H1 (cell line): ENCODE measurements around the gene CLIP4. TPM values are rescaled to one million over a fixed set of nuclear protein-coding genes. Genes with fewer than 3 reads are reported as not detected.

ENCODE experiments used
- CTCF ChIA-PET: fragments of 300-600 bp; sonication (Branson Sonifier 250); formaldehyde crosslinking; loops from one replicate; lab custom pipeline; 2021; ENCODE audit not compliant: partially characterized antibody; lab: Charles Lee
- POLR2A ChIA-PET: fragments of 300-600 bp; sonication (Branson Sonifier 250); formaldehyde crosslinking; loops from one replicate; lab custom pipeline; 2021; ENCODE audit warnings: inconsistent platforms; ENCODE audit not compliant: partially characterized antibody; lab: Charles Lee
- DNase-seq, 2 experiments: peaks; one replicate each; pipeline versions ENCODE4 v3.0.0 to v3.0.0-alpha.2; 2010 to 2022; ENCODE audit warnings: low spot score in 2 of 2, low read depth in 1 of 2, mixed read lengths in 1 of 2
- FAIRE-seq: peaks from 2 replicates; lab custom pipeline; 2011; peaks lifted over from hg19 to GRCh38; lab: Jason Lieb, UNC
- H2AFZ ChIP-seq: 2 replicates; pipeline ENCODE4 v1.8.1; 2012; ENCODE audit warnings: low read length, inconsistent platforms
- H2AK5ac ChIP-seq: 2 replicates; pipeline ENCODE4 v1.6.1; 2013; ENCODE audit warnings: low read depth, low read length
- H2BK120ac ChIP-seq: replicated peaks from 2 replicates; pipeline ENCODE3; 2013; ENCODE audit warnings: low read depth, low read length, inconsistent platforms
- H2BK12ac ChIP-seq: 2 replicates; pipeline ENCODE4 v1.6.1; 2013; ENCODE audit warnings: low read depth, low read length
- H2BK15ac ChIP-seq: 2 replicates; pipeline ENCODE4 v1.6.1; 2013; ENCODE audit warnings: low read length
- H2BK20ac ChIP-seq: 2 replicates; pipeline ENCODE4 v1.6.1; 2013; ENCODE audit warnings: low read length
- H2BK5ac ChIP-seq: 2 replicates; pipeline ENCODE4 v1.6.1; 2013; ENCODE audit warnings: low read depth, low read length
- H3K14ac ChIP-seq: 2 replicates; pipeline ENCODE4 v1.6.1; 2013; ENCODE audit warnings: inconsistent platforms; ENCODE audit not compliant: insufficient read length
- H3K18ac ChIP-seq: 2 replicates; pipeline ENCODE4 v1.6.1; 2013; ENCODE audit warnings: low read length; ENCODE audit errors: extremely low read depth
- H3K23ac ChIP-seq: 2 replicates; pipeline ENCODE4 v1.6.1; 2013; ENCODE audit warnings: inconsistent platforms; ENCODE audit not compliant: insufficient read length
- H3K23me2 ChIP-seq: 2 replicates; pipeline ENCODE4 v1.6.1; 2013; ENCODE audit warnings: low read depth, low read length
- H3K27ac ChIP-seq: 2 replicates; pipeline ENCODE4 v1.6.1; 2011; ENCODE audit warnings: low read depth, low read length, inconsistent platforms
- H3K27me3 ChIP-seq, 4 experiments: replicated peaks in 1 of 4; 1 replicate in 1 of 4; 2 replicates in 3 of 4; pipeline versions ENCODE4 v1.6.1 to v1.8.1; 2011 to 2013; ENCODE audit warnings: low read length in 3 of 4, mild to moderate bottlenecking in 3 of 4, inconsistent platforms in 2 of 4, mixed read lengths in 2 of 4, moderate library complexity in 1 of 4; ENCODE audit not compliant: control insufficient read depth in 3 of 4, insufficient read depth in 3 of 4; ENCODE audit errors: extremely low read depth in 1 of 4
- H3K36me3 ChIP-seq, 4 experiments: 2 replicates each; pipeline versions ENCODE4 v1.6.1 to v1.8.1; 2011 to 2013; ENCODE audit warnings: mild to moderate bottlenecking in 4 of 4, low read length in 3 of 4, moderate library complexity in 2 of 4, control low read depth in 1 of 4, inconsistent platforms in 1 of 4; ENCODE audit not compliant: insufficient read depth in 4 of 4, control insufficient read depth in 2 of 4
- H3K4ac ChIP-seq: replicated peaks from 2 replicates; pipeline ENCODE3; 2013; ENCODE audit warnings: low read length, low read depth, mixed read lengths, inconsistent platforms; ENCODE audit not compliant: insufficient read length
- H3K4me1 ChIP-seq, 4 experiments: replicated peaks in 1 of 4; 1 replicate in 1 of 4; 2 replicates in 3 of 4; pipeline versions ENCODE4 v1.6.1 to v1.8.1; 2011 to 2013; ENCODE audit warnings: low read length in 3 of 4, inconsistent platforms in 2 of 4, mixed read lengths in 1 of 4; ENCODE audit not compliant: insufficient read depth in 4 of 4, control insufficient read depth in 3 of 4
- H3K4me2 ChIP-seq, 2 experiments: 2 replicates each; pipeline versions ENCODE4 v1.6.1 to v1.8.1; 2011 to 2013; ENCODE audit warnings: low read depth in 2 of 2, low read length in 2 of 2, control low read depth in 1 of 2, inconsistent platforms in 1 of 2, mild to moderate bottlenecking in 1 of 2; ENCODE audit not compliant: insufficient read depth in 1 of 2
- H3K4me3 ChIP-seq, 4 experiments: fragments of 200-600, 300-600 bp in 1 of 4; sonication (generic), shearing (Covaris generic), sonication (Bioruptor Twin) in 1 of 4; 2 replicates each; pipeline versions ENCODE4 v1.5.1 to v1.8.1; 2011 to 2016; ENCODE audit warnings: low read length in 4 of 4, low read depth in 3 of 4, control low read depth in 2 of 4, inconsistent platforms in 2 of 4, mild to moderate bottlenecking in 2 of 4, mixed read lengths in 1 of 4, moderate library complexity in 1 of 4; ENCODE audit not compliant: insufficient read depth in 2 of 4; ENCODE audit errors: extremely low read depth in 1 of 4
- H3K56ac ChIP-seq: replicated peaks from 2 replicates; pipeline ENCODE3; 2013; ENCODE audit warnings: low read depth, mild to moderate bottlenecking, mixed read lengths, low read length, inconsistent platforms; ENCODE audit not compliant: insufficient read length
- H3K79me1 ChIP-seq: 2 replicates; pipeline ENCODE4 v1.6.1; 2013; ENCODE audit warnings: low read depth, low read length, control low read depth
- H3K79me2 ChIP-seq, 2 experiments: 2 replicates each; pipeline versions ENCODE4 v1.6.1 to v1.8.1; 2012 to 2013; ENCODE audit warnings: low read length in 2 of 2, mild to moderate bottlenecking in 2 of 2, inconsistent platforms in 1 of 2; ENCODE audit not compliant: insufficient read depth in 2 of 2, control insufficient read depth in 1 of 2
- H3K9ac ChIP-seq, 4 experiments: replicated peaks in 1 of 4; 1 replicate in 1 of 4; 2 replicates in 3 of 4; pipeline versions ENCODE4 v1.6.1 to v1.8.1; 2011 to 2013; ENCODE audit warnings: low read depth in 3 of 4, low read length in 3 of 4, control low read depth in 2 of 4, mild to moderate bottlenecking in 2 of 4, moderate library complexity in 2 of 4, inconsistent platforms in 1 of 4; ENCODE audit errors: extremely low read depth in 1 of 4
- H3K9me3 ChIP-seq, 2 experiments: 2 replicates each; pipeline versions ENCODE4 v1.6.1 to v1.8.1; 2012 to 2013; ENCODE audit warnings: mild to moderate bottlenecking in 2 of 2, moderate library complexity in 2 of 2, control low read depth in 1 of 2, inconsistent platforms in 1 of 2, low read depth in 1 of 2, low read length in 1 of 2, mixed read lengths in 1 of 2; ENCODE audit not compliant: insufficient read depth in 2 of 2
- H4K20me1 ChIP-seq, 2 experiments: replicated peaks in 1 of 2; 2 replicates each; pipeline versions ENCODE3 to v1.8.1; 2011 to 2013; ENCODE audit warnings: inconsistent platforms in 2 of 2, low read length in 2 of 2, mild to moderate bottlenecking in 1 of 2; ENCODE audit not compliant: insufficient read depth in 2 of 2, control insufficient read depth in 1 of 2
- H4K5ac ChIP-seq: 2 replicates; pipeline ENCODE4 v1.6.1; 2013; ENCODE audit warnings: low read length, low read depth, mixed read lengths, inconsistent platforms; ENCODE audit not compliant: insufficient read length
- H4K8ac ChIP-seq: 2 replicates; pipeline ENCODE4 v1.8.0; 2013; ENCODE audit warnings: mild to moderate bottlenecking, moderate library complexity, low read length, inconsistent platforms; ENCODE audit not compliant: insufficient read depth; ENCODE audit errors: extremely low read depth
- H4K91ac ChIP-seq: replicated peaks from 2 replicates; pipeline ENCODE3; 2013; ENCODE audit warnings: low read length, mixed read lengths, inconsistent platforms; ENCODE audit not compliant: insufficient read length
- ATF2 ChIP-seq: IDR thresholded peaks from 2 replicates; pipeline ENCODE4 v1.6.1; 2012; ENCODE audit warnings: low read length, inconsistent platforms
- PHF8 ChIP-seq: fragments of 200-600 bp; sonication (generic); conservative IDR thresholded peaks from 2 replicates; pipeline ENCODE4 v1.7.1; 2012; ENCODE audit warnings: low read depth, mild to moderate bottlenecking, inconsistent platforms, low read length, moderate library complexity
- SIX5 ChIP-seq: IDR thresholded peaks from 2 replicates; pipeline ENCODE4 v1.6.1; 2011; ENCODE audit warnings: mild to moderate bottlenecking, low read depth, low read length
- WGBS, 2 experiments: shearing (Covaris generic) in 1 of 2; methylation state at CpG; one replicate each; pipeline versions ENCODE4 v1.1.6 to v1.1.7; 2013 to 2015; ENCODE audit warnings: low lambda C conversion rate in 2 of 2, mixed read lengths in 2 of 2, inconsistent platforms in 1 of 2, low coverage in 1 of 2, missing lambda C conversion rate in 1 of 2; ENCODE audit not compliant: insufficient replicate concordance in 2 of 2, insufficient coverage in 1 of 2, insufficient read length in 1 of 2; ENCODE audit errors: extremely low coverage in 1 of 2, missing lambda C conversion rate in 1 of 2; 5-methylcytosine and 5-hydroxymethylcytosine counted together
- polyA plus RNA-seq, 7 experiments: library from polyadenylated mRNA; depleted of rRNA in 3 of 7; stranded (reverse) in 5 of 7; unstranded in 2 of 7; fragments of >200 nt in 5 of 7; fragments of 200-250 nt in 2 of 7; gene quantifications; 1 replicate in 5 of 7; 2 replicates in 1 of 7; 4 replicates in 1 of 7; pipeline versions ENCODE4 v1.2.1 to v1.2.3, GENCODE V29; 2011 to 2013; ENCODE audit warnings: missing spikeins in 2 of 7, mixed read lengths in 2 of 7
- total RNA-seq: library from RNA; stranded (reverse); fragmentation: NEBNext Ultra II Directional; extraction: Animal tissue kit (Norgen Biotek cat#: 25700); gene quantifications from 2 replicates; pipeline ENCODE4 v1.2.1, GENCODE V29; 2021

CLIP4 gene
- total and polyA plus RNA-seq, 2 of the 8 experiments (the other 6 are each of a cell fraction or from before 2014, with no cell fraction given) = 0.08 to 0.09 TPM

GRCh38 chr2:29236074-29236473, 120.9 kb downstream of the CLIP4 start:
- no peak overlapping the region for H3K9ac ChIP-seq
- H4K8ac ChIP-seq = no peak overlapping the region
- POLR2A ChIA-PET = no interaction called here
- no peak overlapping the region for H2BK12ac ChIP-seq
- H3K36me3 ChIP-seq = no peaks in the 10 kb centered on the region
- no peaks in the 10 kb centered on the region for H3K9me3 ChIP-seq
- H4K91ac ChIP-seq = no peak overlapping the region
- no peak overlapping the region for H3K27ac ChIP-seq
- no peaks in the 10 kb centered on the region for H3K4me1 ChIP-seq
- CTCF ChIA-PET = interaction anchor here (1.1 to 2.4 kb wide), 4 partner anchors 11 to 73 kb away, joined by 3 to 13 read pairs (median 6); no protein-coding TSS in a partner anchor
- no peak overlapping the region for H2AFZ ChIP-seq
- TF ChIP-seq ATF2 = no peak
- TF ChIP-seq SIX5 = no peak
- TF ChIP-seq PHF8 = no peak
- DNase-seq (no peak), FAIRE-seq (no peak)
- H3K14ac ChIP-seq = no peak overlapping the region
- no peak overlapping the region for H3K56ac ChIP-seq
- H3K79me1 ChIP-seq = no peaks in the 10 kb centered on the region
- H3K18ac ChIP-seq = no peak overlapping the region
- H4K5ac ChIP-seq = no peak overlapping the region
- no peak overlapping the region for H2BK120ac ChIP-seq
- H3K23me2 ChIP-seq = no peaks in the 10 kb centered on the region
- H3K27me3 ChIP-seq = no peaks in the 10 kb centered on the region
- H4K20me1 ChIP-seq = no peaks in the 10 kb centered on the region
- no peak overlapping the region for H2BK15ac ChIP-seq
- no peak overlapping the region for H3K4me2 ChIP-seq
- H2BK5ac ChIP-seq = no peak overlapping the region
- H2AK5ac ChIP-seq = no peak overlapping the region
- H2BK20ac ChIP-seq = no peak overlapping the region
- H3K4ac ChIP-seq = no peak overlapping the region
- H3K23ac ChIP-seq = no peak overlapping the region
- no peak overlapping the region for H3K4me3 ChIP-seq
- H3K79me2 ChIP-seq = no peaks in the 10 kb centered on the region
- 88% methylated on average over 6 of the region's 6 CpGs; no CpG with 5 or more reads in 1 of the 2 experiments for WGBS, 2 experiments
